ENCODE measurements around the gene TTC22. TPM values are rescaled to one million over a fixed set of nuclear protein-coding genes. Genes with fewer than 3 reads are reported as not detected.

The TTC22 gene
- total RNA-seq, 1 donor from 2014 or later = not detected

- Mint-ChIP-seq H3K36me3 (ENCODE audit: low read depth, unreplicated experiment) (peaks cover 5% of the 10 kb centered on the region), H3K27me3 (ENCODE audit: unreplicated experiment) (peaks cover 2% of the 10 kb centered on the region), H3K4me3 (ENCODE audit: unreplicated experiment) (no peak overlapping the region), H3K4me1 (ENCODE audit: unreplicated experiment) (no peaks in the 10 kb centered on the region), H3K27ac (ENCODE audit: unreplicated experiment) (no peak overlapping the region), H3K9me3 (ENCODE audit: unreplicated experiment) (no peaks in the 10 kb centered on the region)
- no peak for DNase-seq (ENCODE audit: low spot score)
- TF ChIP-seq, protein P1, sequence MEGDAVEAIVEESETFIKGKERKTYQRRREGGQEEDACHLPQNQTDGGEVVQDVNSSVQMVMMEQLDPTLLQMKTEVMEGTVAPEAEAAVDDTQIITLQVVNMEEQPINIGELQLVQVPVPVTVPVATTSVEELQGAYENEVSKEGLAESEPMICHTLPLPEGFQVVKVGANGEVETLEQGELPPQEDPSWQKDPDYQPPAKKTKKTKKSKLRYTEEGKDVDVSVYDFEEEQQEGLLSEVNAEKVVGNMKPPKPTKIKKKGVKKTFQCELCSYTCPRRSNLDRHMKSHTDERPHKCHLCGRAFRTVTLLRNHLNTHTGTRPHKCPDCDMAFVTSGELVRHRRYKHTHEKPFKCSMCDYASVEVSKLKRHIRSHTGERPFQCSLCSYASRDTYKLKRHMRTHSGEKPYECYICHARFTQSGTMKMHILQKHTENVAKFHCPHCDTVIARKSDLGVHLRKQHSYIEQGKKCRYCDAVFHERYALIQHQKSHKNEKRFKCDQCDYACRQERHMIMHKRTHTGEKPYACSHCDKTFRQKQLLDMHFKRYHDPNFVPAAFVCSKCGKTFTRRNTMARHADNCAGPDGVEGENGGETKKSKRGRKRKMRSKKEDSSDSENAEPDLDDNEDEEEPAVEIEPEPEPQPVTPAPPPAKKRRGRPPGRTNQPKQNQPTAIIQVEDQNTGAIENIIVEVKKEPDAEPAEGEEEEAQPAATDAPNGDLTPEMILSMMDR (IDR thresholded peaks at IDR 0.05; ENCODE audit: unreplicated experiment) = no peak
These were observed 42.3 kb upstream of the TTC22 start for GRCh38 chr1:54843449-54843848.

DNA sequence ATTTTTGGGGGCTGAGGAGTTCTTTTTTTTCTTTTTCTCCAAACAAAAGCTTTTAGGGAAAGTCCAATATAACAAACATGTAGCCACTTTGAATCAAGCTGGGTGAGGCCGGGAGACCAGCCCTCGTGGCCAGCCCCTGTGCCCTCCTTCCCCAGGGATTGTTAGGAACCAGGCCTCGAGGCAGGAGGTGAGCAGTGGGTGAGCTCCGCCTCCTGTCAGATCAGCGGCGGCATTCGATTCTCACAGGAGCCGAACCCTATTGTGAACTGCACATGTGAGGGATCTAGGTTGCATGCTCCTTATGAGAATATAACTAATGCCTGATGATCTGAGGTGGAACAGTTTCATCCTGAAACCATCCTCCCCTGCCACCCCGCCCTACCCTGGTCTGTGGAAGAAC is 41.8 kb upstream of the TTC22 start:
- no peak for DNase-seq (ENCODE audit: low spot score)
- Mint-ChIP-seq H3K27ac (ENCODE audit: unreplicated experiment) (no peak overlapping the region), H3K9me3 (ENCODE audit: unreplicated experiment) (no peaks in the 10 kb centered on the region), H3K27me3 (ENCODE audit: unreplicated experiment) (no peaks in the 10 kb centered on the region), H3K4me3 (ENCODE audit: unreplicated experiment) (no peak overlapping the region), H3K36me3 (ENCODE audit: low read depth, unreplicated experiment) (peaks cover 2% of the 10 kb centered on the region), H3K4me1 (ENCODE audit: unreplicated experiment) (no peaks in the 10 kb centered on the region)
- TF ChIP-seq, protein P1 (IDR thresholded peaks at IDR 0.05; ENCODE audit: unreplicated experiment) = no peak

DNA sequence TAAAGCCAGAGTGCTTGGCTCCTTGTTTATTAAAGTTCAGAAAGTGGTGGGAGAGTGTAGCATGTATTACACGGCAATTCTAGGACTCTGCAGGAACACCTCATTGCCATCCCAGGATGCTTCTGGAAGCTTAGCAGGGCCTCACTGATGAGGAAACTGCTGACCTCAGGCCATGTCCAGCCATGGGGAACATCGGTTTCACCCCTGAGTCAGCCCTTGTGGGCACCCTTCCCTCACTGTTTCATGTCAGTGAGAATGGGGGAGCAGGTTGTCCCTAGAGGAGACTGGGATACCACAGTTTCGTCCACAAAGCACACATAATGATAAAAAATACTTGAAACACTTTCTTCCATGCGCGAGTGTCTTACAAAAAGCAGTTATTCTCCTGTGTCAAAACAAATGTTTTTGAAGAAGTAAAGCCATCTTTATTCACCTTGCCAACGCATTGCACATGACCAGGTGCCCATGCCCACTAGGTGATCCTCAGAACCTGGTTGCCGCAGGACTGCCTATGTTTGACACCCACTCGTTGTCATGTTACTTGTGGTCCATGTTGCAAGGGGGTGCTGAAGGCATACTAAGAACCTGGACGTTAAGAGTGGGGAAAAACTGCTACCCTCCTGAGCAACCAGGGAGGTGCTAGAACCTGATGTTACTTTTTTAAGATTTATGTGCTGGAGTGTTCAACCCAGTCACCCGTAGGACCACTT is 41.2 kb upstream of the TTC22 start:
- no peak for DNase-seq (ENCODE audit: low spot score)
- H3K4me1 Mint-ChIP-seq (ENCODE audit: unreplicated experiment) = no peaks in the 10 kb centered on the region
- no peaks in the 10 kb centered on the region for H3K27me3 Mint-ChIP-seq (ENCODE audit: unreplicated experiment)
- peaks cover 2% of the 10 kb centered on the region for H3K36me3 Mint-ChIP-seq (ENCODE audit: low read depth, unreplicated experiment)
- no peak overlapping the region for H3K27ac Mint-ChIP-seq (ENCODE audit: unreplicated experiment)
- no peaks in the 10 kb centered on the region for H3K9me3 Mint-ChIP-seq (ENCODE audit: unreplicated experiment)
- TF ChIP-seq, protein P1 (IDR thresholded peaks at IDR 0.05; ENCODE audit: unreplicated experiment) = no peak
- H3K4me3 Mint-ChIP-seq (ENCODE audit: unreplicated experiment) = no peak overlapping the region

DNA sequence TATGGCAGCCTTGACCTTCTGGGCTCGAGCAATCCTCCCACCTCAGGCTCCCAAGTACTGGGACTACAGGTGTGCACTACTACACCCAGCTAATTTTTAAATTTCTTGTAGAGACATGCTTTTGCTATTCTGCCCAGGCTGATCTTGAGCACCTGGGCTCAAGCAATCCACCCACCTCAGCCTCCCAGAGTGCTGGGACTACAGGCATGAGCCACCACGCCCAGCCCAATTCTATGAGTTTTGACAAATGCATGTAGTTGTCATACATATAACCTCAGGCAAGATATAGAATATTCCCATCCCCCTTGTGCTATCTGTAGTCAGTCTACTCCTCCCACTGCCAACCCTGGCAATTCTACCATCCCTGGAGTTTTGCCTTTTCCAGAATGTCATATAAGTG is 38.7 kb upstream of the TTC22 start:
- DNase-seq (ENCODE audit: low spot score) = no peak
- Mint-ChIP-seq H3K27me3 (ENCODE audit: unreplicated experiment) (peaks cover 6% of the 10 kb centered on the region), H3K4me3 (ENCODE audit: unreplicated experiment) (no peak overlapping the region), H3K4me1 (ENCODE audit: unreplicated experiment) (no peaks in the 10 kb centered on the region), H3K36me3 (ENCODE audit: low read depth, unreplicated experiment) (no peaks in the 10 kb centered on the region), H3K27ac (ENCODE audit: unreplicated experiment) (no peak overlapping the region), H3K9me3 (ENCODE audit: unreplicated experiment) (no peaks in the 10 kb centered on the region)
- TF ChIP-seq, protein P1 (IDR thresholded peaks at IDR 0.05; ENCODE audit: unreplicated experiment) = no peak

DNA sequence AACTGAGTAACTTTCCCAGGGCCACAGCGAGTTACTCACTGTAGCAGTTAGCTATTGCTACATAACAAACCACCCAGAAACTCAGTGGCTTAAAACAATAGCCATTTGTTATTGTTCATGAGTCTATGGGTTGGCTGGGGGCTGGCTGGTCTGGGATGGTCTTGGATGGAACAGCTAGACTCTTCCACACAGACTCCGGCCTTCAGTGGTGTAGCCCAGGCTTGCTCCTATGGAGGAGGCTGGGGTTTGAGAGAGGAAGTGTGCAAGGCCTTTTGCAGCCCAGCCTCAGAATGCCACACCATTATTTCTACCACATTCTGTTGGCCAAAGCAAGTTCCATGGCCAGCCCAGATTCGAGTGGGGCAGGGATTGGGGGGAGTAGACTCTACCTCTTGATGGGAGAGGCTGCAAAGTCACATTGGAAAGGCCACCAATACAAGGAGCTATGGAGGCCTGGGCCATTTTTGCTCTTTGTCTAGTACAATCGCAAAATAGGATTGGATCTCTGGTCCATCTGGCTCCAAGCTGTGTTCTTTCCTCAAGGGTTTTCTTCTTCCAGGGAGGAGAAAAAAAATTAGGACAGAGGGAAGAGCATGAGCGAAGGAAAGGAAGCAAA is 37.5 kb upstream of the TTC22 start:
- H3K4me1 Mint-ChIP-seq (ENCODE audit: unreplicated experiment) = no peaks in the 10 kb centered on the region
- no peak overlapping the region for H3K4me3 Mint-ChIP-seq (ENCODE audit: unreplicated experiment)
- no peaks in the 10 kb centered on the region for H3K36me3 Mint-ChIP-seq (ENCODE audit: low read depth, unreplicated experiment)
- no peaks in the 10 kb centered on the region for H3K9me3 Mint-ChIP-seq (ENCODE audit: unreplicated experiment)
- TF ChIP-seq, protein P1 (IDR thresholded peaks at IDR 0.05; ENCODE audit: unreplicated experiment) = no peak
- H3K27ac Mint-ChIP-seq (ENCODE audit: unreplicated experiment) = no peak overlapping the region
- DNase-seq (ENCODE audit: low spot score) = no peak
- H3K27me3 Mint-ChIP-seq (ENCODE audit: unreplicated experiment) = peaks cover 6% of the 10 kb centered on the region

Measured in endothelial cell (in vitro differentiated cells).